Measurements from ENCODE around the gene TMEM185B.
"Not testable (repeated sequence)": the region's sequence is repeated elsewhere in the genome, so short reads cannot be mapped to it uniquely, and the experiment has no call there.

The TMEM185B gene

GRCh38 chr2:120251078-120251477, 27.9 kb upstream of the TMEM185B start:
- no peak for DNase-seq (ENCODE audit: low read depth)

GRCh38 chr2:120250640-120251039, 27.4 kb upstream of the TMEM185B start:
- no peak for DNase-seq (ENCODE audit: low read depth)

GRCh38 chr2:120247851-120248250, 24.7 kb upstream of the TMEM185B start:
- no peak for DNase-seq (ENCODE audit: low read depth)

GRCh38 chr2:120246546-120247300, 23.5 kb upstream of the TMEM185B start:
- no peak for DNase-seq (ENCODE audit: low read depth)

GRCh38 chr2:120245520-120246332, 22.5 kb upstream of the TMEM185B start:
- DNase-seq (ENCODE audit: low read depth) = no peak

- DNase-seq (ENCODE audit: low read depth) = no peak
Measured at GRCh38 chr2:120244656-120245519, 21.7 kb upstream of the TMEM185B start.

GRCh38 chr2:120243875-120244553, 20.8 kb upstream of the TMEM185B start:
- no peak for DNase-seq (ENCODE audit: low read depth)

GRCh38 chr2:120243211-120243610, 20.0 kb upstream of the TMEM185B start:
- DNase-seq (ENCODE audit: low read depth) = no peak

- DNase-seq (ENCODE audit: low read depth) = no peak
Measured at GRCh38 chr2:120241684-120242083, 18.5 kb upstream of the TMEM185B start.

- DNase-seq (ENCODE audit: low read depth) = no peak
Measured at GRCh38 chr2:120240901-120241429, 17.8 kb upstream of the TMEM185B start.

GRCh38 chr2:120239488-120240287, 16.5 kb upstream of the TMEM185B start:
- DNase-seq (ENCODE audit: low read depth) = no peak

- DNase-seq (ENCODE audit: low read depth) = no peak
Measured at GRCh38 chr2:120238728-120239487, 15.7 kb upstream of the TMEM185B start.

- DNase-seq (ENCODE audit: low read depth) = no peak
Measured at GRCh38 chr2:120237491-120237902, 14.3 kb upstream of the TMEM185B start.

GRCh38 chr2:120236791-120237190, 13.6 kb upstream of the TMEM185B start:
- DNase-seq (ENCODE audit: low read depth) = no peak

- DNase-seq (ENCODE audit: low read depth) = no peak
Measured at GRCh38 chr2:120236316-120236715, 13.1 kb upstream of the TMEM185B start.

GRCh38 chr2:120235681-120236080, 12.5 kb upstream of the TMEM185B start:
- no peak for DNase-seq (ENCODE audit: low read depth)

GRCh38 chr2:120235158-120235557, 12.0 kb upstream of the TMEM185B start:
- DNase-seq (ENCODE audit: low read depth) = not testable (repeated sequence)

- DNase-seq (ENCODE audit: low read depth) = no peak
Measured at GRCh38 chr2:120233292-120233691, 10.1 kb upstream of the TMEM185B start.

- peak; percentile 39 for DNase-seq (ENCODE audit: low read depth)
Measured at GRCh38 chr2:120231974-120232635, 8.9 kb upstream of the TMEM185B start.
